ENCODE results near the gene OLIG3.
A peak's percentile ranks its signal among the peaks of the same experiment; 100 is the strongest.

The OLIG3 gene

DNA sequence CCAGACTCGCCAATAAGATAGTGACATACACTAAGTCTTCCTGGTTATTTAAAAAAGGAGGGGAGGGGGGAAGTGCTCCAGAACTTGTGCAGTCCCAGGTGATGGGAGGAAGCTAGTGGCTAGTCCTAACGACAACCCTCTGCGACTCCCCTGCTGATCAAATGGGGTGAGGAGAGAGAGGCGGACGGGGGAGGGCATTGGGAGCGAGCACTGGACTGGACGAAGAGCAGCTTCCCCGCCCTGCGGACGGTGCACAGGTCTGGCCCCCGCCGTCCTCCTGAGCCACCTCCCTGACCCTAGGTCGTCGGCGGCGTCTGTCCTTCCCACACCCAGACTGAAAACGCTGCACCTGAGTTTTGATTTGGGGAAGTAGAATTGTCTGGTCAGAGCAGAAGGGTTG lies 2.2 kb upstream of the OLIG3 start:
- H3K4me3 ChIP-seq (ENCODE audit: low read depth, low read length) = peak overlapping the region; percentile 47

DNA sequence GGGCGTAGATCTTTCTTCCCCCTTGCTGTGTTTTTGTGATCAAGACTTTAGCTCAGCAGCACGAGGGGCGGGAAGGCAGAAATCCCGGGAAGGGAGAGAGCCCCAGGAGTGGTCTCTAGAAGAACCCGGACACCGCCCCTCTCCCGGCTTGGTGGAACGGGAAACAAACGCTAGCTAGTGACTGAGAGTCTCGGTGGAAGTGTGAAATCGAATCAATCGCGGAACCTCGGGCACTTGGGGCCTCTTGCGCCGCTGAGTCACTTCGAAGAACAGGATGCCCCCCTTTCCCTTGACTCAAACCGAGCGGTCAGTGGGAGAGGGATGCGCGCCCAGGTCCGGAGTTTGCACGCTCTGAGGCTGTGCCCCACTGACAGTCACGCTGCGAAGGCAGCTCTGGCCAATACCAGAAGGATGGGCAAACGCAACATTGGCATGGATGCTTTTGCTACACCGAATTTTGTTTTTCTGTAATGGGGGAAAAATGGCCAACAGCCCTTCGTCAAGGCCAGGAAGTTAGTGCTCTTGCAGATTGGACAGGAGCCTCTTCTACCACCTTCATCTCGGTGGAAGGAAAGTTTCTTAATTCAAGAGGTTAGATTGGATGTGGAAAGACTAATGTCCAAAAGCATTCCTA lies 1.6 kb upstream of the OLIG3 start:
- peak overlapping the region; percentile 24 for H3K4me3 ChIP-seq (ENCODE audit: low read depth, low read length)

- peak overlapping the region; percentile 24 for H3K4me3 ChIP-seq (ENCODE audit: low read depth, low read length)
These were observed 951 bp upstream of the OLIG3 start for GRCh38 chr6:137494988-137495702.

DNA sequence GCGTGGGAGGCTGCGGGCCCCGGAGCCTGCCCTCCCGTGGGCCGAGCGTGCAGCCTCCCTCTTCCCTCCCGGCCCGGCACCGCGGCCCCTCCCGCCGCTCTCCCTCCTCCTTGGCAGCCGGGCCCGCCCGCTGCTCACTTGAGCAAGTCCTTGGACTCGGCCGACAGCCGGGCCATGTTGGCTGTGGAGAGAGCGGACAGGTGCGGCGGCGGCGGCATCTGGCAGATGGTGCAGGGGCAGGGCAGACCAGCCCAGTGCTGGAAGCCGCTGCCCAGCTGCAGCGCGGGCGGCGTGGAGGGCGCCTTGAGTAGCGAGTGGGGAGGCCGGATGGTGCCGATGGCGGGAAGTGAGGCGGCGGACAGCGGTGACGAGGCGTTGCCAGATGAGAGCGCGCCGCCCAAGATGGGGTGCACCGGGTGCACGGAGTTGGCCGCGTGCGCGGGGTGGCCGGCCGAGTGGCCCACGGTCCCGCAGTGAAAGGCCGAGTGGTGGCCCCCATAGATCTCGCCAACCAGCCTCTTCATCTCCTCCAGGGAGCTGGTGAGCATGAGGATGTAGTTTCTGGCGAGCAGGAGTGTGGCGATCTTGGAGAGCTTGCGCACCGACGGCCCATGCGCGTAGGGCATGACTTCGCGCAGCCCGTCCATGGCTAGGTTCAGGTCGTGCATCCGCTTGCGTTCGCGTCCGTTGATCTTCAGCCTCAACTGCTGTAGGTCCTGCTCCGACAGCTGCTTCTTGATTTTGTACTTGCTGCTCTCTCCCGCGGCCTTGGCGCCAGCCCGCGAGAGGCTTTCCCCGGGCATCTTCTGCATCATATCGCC lies 766 bp downstream of the OLIG3 start:
- H3K4me3 ChIP-seq (ENCODE audit: low read depth, low read length) = peak overlapping the region; percentile 25

- peak overlapping the region; percentile 18 for H3K4me3 ChIP-seq (ENCODE audit: low read depth, low read length)
These were observed 1.6 kb downstream of the OLIG3 start for GRCh38 chr6:137492289-137493217.

DNA sequence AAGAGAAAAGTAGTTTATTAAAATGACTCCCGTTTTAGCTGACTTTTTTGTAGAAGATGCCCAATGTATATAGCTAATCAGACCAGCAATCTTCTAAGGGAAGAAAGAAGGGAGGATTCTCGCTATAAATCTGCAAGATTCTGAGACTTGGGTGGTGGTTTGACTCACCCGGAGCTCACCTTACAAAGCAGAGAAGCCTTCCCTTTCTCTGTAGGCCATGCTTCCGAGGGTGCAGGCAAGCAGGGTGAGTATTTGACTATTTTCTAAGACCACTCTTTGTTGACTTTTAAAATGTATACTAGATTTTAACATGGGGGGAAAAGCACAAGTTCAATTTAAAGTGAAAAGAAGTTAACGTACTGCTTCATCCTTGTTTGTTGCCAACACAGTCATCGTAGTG lies 2.7 kb downstream of the OLIG3 start:
- no peak overlapping the region for H3K4me3 ChIP-seq (ENCODE audit: low read depth, low read length)

DNA sequence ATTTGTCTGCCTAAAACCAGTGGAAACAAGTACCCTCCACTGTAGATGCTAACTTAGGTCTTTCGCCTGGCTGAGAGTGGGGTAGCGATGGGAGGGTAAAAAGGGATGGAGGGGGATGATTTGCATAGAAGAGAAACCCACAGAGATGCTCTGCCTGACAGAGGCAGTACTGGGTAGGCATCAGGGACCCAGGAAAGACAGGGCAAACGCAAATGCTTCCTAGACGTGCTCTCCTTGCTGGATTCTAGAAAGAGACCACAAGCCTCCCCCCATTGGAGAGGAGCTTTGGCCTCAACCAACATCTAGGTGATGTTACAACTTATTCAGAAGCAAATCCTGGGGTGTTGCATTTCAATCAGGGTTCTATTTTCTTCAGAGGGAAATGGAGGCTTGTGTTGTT lies 3.2 kb downstream of the OLIG3 start:
- H3K4me3 ChIP-seq (ENCODE audit: low read depth, low read length) = no peak overlapping the region

DNA sequence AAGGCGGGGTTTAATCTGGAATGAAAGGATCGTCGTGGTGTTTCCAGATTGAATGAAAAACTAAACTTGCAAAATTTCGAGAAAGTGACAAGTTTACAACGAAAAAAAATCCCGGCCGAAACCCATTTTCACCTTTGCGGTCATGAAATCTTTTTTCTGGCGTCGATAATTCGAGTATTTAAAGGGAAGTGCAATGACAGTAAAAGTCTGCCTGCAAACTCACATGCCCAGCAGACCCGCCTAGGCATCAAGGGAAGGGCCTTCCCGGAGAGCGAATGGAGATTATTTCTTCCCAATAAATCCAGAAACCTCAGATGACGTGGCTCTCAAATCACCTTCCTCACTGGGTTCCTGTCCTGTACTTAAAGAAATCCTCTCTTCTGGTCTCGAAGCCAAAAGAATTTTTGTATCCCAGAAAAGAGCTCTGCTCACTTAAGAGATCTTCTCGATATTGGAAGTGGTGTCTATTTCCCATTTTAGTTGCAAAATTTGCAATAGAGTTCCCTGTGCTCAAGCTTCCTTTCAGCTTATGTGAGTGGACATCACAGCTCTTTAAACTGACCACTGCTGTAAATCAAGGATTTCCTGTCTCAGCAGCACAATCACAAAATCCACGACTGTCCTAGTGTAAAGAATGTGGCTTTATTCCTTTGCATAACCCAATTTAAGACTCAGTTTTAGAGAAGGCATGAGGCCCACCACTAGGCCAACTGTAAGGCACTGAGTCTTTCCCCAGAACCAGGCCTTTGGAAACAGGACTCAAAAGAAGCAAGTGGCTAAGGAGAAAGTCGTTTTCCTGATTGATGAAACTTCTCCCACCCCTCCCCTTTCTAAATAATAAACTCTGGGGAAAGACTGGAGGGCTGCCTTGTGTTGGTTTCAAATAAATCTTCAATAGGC lies 3.9 kb downstream of the OLIG3 start:
- peak overlapping the region; percentile 45 for H3K4me3 ChIP-seq (ENCODE audit: low read depth, low read length)

DNA sequence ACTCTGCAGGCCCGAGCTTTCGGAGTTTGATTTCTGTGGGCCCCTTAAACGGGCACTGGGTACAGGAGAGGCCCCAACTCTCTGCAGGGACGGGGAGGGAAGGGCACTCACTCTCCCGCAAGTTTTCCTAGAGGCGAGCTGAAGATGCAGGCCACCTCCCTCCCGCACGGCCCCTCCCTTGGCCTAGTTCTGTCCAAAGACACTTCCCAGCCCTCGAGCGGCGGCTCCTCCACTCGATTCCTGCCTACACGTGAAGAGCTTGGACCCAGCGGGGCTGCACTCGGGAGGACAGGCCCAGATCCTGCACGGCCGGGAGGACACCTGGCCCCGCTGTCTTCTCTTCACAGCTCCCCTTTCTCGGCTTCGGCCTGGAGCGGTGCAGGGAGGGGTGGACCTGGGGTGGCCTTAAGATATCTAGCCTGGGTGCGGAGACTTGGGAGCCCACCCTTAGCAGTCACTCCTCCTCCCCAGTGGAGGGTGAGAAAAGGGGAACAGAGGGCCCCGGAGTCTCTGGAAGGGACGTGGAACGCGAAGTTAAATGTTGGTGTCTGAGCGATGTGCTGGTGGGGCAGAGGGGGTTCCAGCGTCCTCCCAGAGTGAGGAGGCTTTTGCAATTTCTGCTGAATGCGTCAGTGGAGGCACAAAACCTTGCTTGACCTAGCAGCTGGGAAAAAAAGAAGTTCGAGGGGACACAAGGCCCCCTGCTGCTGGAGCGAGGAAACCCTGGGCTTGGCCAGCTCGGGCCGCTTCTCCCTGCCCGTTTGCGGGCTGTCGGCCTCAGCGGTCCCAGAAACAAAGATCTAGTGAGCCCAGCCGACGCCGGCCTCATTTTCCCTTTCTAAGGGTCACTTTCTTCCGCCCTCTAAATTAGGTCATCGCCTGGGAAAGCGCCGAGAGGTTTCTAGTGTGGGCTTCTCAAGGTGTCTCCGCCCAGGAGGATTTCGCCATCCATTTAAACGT lies 4.9 kb downstream of the OLIG3 start:
- peak overlapping the region; percentile 45 for H3K4me3 ChIP-seq (ENCODE audit: low read depth, low read length)

- peak overlapping the region; percentile 45 for H3K4me3 ChIP-seq (ENCODE audit: low read depth, low read length)
These were observed 5.8 kb downstream of the OLIG3 start for GRCh38 chr6:137488150-137489045.

DNA sequence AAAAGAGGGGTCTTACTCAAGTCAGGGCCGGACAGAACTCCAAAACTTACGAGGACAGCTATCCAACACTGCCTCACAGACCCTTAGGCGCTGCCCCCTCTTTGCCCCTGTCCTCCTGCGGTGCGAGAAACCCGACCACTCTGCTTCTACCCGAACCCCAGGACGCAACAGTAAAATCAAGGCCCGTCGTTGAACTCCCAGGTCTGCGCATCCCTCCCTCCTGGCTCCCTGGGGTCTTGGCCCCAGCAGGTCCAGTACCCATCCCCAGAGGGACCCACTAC lies 6.4 kb downstream of the OLIG3 start:
- H3K4me3 ChIP-seq (ENCODE audit: low read depth, low read length) = peak overlapping the region; percentile 45

DNA sequence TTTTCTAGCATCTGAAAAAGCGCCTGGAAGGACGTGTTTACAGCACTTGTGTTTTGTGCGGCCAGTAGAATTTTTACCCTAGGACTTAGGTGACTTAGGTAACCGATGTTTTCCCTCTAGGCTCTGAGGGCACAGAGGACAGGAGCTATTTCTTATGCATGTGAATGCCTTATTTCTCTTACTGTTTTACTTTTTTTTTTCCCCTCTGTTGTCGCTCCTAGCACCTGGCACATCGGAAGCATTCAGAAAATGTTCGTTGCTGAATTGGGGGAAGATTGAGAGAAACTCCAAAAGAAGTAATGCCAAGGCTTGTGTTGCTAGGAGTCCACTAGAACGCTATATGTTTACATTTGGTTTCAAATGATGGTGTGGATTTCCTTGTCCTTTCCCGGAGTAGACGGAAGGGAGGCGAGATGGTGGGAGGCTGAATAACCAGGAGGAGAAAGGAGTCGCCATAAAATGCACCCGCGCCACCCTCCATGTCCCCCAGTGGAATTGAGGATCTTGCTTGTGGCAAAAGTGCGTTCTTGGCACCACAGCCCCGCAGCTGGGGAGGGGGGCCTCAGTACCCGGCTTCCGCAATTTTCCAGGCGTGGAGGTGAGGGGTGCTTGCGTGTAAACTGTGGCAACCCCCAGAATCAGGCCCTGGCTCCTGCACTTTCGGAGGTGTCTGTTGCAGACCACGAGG lies 6.9 kb downstream of the OLIG3 start:
- H3K4me3 ChIP-seq (ENCODE audit: low read depth, low read length) = peak overlapping the region; percentile 45

- H3K4me3 ChIP-seq (ENCODE audit: low read depth, low read length) = no peak overlapping the region
These were observed 7.8 kb downstream of the OLIG3 start for GRCh38 chr6:137486416-137486815.

DNA sequence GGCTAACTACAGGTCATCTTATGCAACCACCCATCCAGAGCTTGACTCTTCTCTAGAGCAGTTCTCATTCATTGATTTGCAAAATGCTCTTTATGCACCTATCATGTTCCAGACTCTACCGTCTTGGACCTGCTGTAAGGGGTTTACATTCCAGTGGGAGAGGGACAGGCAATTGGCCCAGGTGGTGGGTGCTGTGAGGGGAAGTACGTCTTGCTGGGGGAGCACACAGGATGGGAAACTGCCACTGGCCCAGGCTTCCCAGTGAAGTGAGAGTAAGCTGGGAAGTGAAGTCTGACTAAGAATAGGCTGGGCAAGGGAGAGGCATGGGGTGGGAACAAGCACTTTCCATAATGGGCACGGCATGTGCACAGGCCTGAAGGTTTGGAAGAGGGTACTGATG lies 13.8 kb downstream of the OLIG3 start:
- H3K4me3 ChIP-seq (ENCODE audit: low read depth, low read length) = no peak overlapping the region

DNA sequence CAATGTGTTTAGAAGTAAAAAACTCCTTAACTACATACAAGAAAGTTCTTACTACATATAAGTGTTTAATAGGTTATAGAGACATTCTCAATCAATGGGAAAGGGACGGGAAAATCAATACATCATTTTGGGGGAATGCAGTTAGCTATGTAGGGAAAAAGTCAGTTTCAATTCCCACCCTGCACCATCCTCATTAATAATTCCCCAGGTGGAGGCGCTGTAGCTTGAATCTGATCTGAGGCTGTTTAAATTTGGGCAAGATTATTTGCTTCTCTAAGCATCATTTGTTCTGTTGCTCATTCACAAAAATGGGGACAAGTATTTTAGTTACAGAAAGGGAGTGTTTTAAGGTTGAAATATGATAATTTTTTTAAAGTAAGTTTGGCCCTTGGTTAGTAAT lies 19.1 kb downstream of the OLIG3 start:
- no peak overlapping the region for H3K4me3 ChIP-seq (ENCODE audit: low read depth, low read length)

GRCh38 chr6:137473598-137473997 lies 20.6 kb downstream of the OLIG3 start:
- H3K4me3 ChIP-seq (ENCODE audit: low read depth, low read length) = no peak overlapping the region

DNA sequence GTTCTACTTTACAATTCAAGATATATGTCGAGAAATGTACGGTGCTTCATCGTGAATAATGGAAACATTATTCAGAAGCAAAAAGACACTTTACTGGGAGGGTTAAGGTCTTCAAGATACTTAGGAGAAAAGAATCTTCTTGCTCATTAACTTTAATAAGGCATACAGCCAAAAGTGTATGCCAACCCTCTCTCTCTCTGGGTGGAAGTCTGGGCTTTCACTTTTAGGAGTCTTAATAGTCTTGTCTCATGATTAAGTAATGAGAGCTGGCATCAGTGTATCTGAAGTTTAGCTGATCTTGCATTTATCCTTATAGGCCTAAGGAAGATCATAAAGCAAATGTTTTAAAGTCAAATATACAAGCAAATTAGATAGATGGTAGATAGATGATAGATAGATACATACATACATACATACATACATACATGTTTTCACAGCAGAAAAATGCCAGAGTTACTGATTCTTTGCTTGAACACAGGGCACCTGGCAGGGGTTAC lies 21.5 kb downstream of the OLIG3 start:
- H3K4me3 ChIP-seq (ENCODE audit: low read depth, low read length) = no peak overlapping the region
